SKM-1 (cell line): Measurements from ENCODE around the gene IRAK3.
"Not testable (repeated sequence)": the region's sequence is repeated elsewhere in the genome, so short reads cannot be mapped to it uniquely, and the experiment has no call there.

Source experiments
- DNase-seq: peaks from one replicate; lab custom pipeline; 2025; ENCODE audit not compliant: unreplicated experiment; lab: John Stamatoyannopoulos, UW

The IRAK3 gene

GRCh38 chr12:66303316-66303804, 114.3 kb downstream of the IRAK3 start:
- DNase-seq: not testable (repeated sequence)
